ENCODE data around the gene MANF. TPM values are rescaled to one million over a fixed set of nuclear protein-coding genes. Genes with fewer than 3 reads are reported as not detected.
"Not testable (repeated sequence)": the region's sequence is repeated elsewhere in the genome, so short reads cannot be mapped to it uniquely, and the experiment has no call there.

The MANF gene
- total RNA-seq, 2 experiments from 2014 or later = 124 to 129 TPM

GRCh38 chr3:51384055-51384725 lies 901 bp upstream of the MANF start:
- Mint-ChIP-seq H3K4me3 (peak overlapping the region; percentile 93), H3K4me1 (peaks cover 44% of the 10 kb centered on the region), H3K27ac (peak overlapping the region; percentile 99), H3K9me3 (ENCODE audit: low read depth) (no peaks in the 10 kb centered on the region), H3K27me3 (no peaks in the 10 kb centered on the region), H3K36me3 (ENCODE audit: low read depth) (peaks cover 40% of the 10 kb centered on the region)
- ChIA-PET CTCF (interaction anchor here (1.2 to 1.6 kb wide), 2 partner anchors 12 to 50 kb away, joined by 4 to 6 read pairs; no protein-coding TSS in a partner anchor), POLR2A (interaction anchor here (0.6 to 2.1 kb wide), 4 partner anchors 9 to 589 kb away, joined by 3 to 15 read pairs (median 3); partner anchors contain the start of genes ABHD14B and DCAF1)
- intact Hi-C loops (cut with DNase I, micrococcal nuclease) = loop anchor here (2.0 to 10.0 kb wide), 8 partner anchors 417 to 1151 kb away; partner anchors contain the start of genes HEMK1 (in 2 of the 2), DOCK3 (in 1 of the 2), HYAL3 (in 1 of the 2) and MAPKAPK3 (in 1 of the 2)
- peak; percentile 41 for DNase-seq
- peak; percentile 8 for ATAC-seq

- Mint-ChIP-seq H3K4me1 (peaks cover 54% of the 10 kb centered on the region), H3K27ac (peak overlapping the region; percentile 93), H3K9me3 (ENCODE audit: low read depth) (no peaks in the 10 kb centered on the region), H3K36me3 (ENCODE audit: low read depth) (peaks cover 43% of the 10 kb centered on the region), H3K27me3 (no peaks in the 10 kb centered on the region), H3K4me3 (peak overlapping the region; percentile 93)
- intact Hi-C loops (cut with DNase I, micrococcal nuclease) = loop anchor here (1.0 to 10.0 kb wide), 18 partner anchors 114 to 1149 kb away; partner anchors contain the start of genes HEMK1 (in 2 of the 2), TEX264 (in 2 of the 2), DCAF1 (in 1 of the 2) and DOCK3 (in 1 of the 2)
- DNase-seq (peak; percentile 40), ATAC-seq (no peak)
- POLR2A ChIA-PET = interaction anchor here (0.5 to 2.1 kb wide), 8 partner anchors 8 to 883 kb away, joined by 3 to 15 read pairs (median 3); partner anchors contain the start of genes DCAF1 and HEMK1
- CTCF ChIA-PET = interaction anchor here (0.8 to 2.1 kb wide), 8 partner anchors 14 to 769 kb away, joined by 3 to 9 read pairs (median 4); partner anchors contain the start of gene MAPKAPK3
These were observed 565 bp downstream of the MANF start for GRCh38 chr3:51385621-51386091.

- no peaks in the 10 kb centered on the region for H3K9me3 Mint-ChIP-seq (ENCODE audit: low read depth)
- H3K4me1 Mint-ChIP-seq = peaks cover 55% of the 10 kb centered on the region
- H3K36me3 Mint-ChIP-seq (ENCODE audit: low read depth) = peaks cover 43% of the 10 kb centered on the region
- H3K27me3 Mint-ChIP-seq = no peaks in the 10 kb centered on the region
- peak overlapping the region; percentile 93 for H3K27ac Mint-ChIP-seq
- ChIA-PET CTCF (interaction anchor here (0.8 to 2.1 kb wide), 5 partner anchors 15 to 770 kb away, joined by 4 to 9 read pairs (median 5); partner anchors contain the start of gene MAPKAPK3), POLR2A (interaction anchor here (0.5 to 2.1 kb wide), 5 partner anchors 14 to 817 kb away, joined by 3 to 15 read pairs (median 3); partner anchors contain the start of genes DCAF1 and HEMK1)
- DNase-seq (no peak), ATAC-seq (no peak)
- intact Hi-C loops (cut with DNase I, micrococcal nuclease) = loop anchor here (5.0 to 10.0 kb wide), 6 partner anchors 418 to 1149 kb away; partner anchors contain the start of genes DOCK3 (in 1 of the 2), GNAI2 (in 1 of the 2), NT5DC2 (in 1 of the 2) and POC1A (in 1 of the 2)
- H3K4me3 Mint-ChIP-seq = peak overlapping the region; percentile 93
These were observed 1.2 kb downstream of the MANF start for GRCh38 chr3:51386159-51386851.

GRCh38 chr3:51386852-51387229 lies 1.8 kb downstream of the MANF start:
- ChIA-PET POLR2A (no interaction called here), CTCF (no interaction called here)
- H3K27ac Mint-ChIP-seq = peak overlapping the region; percentile 93
- no peaks in the 10 kb centered on the region for H3K27me3 Mint-ChIP-seq
- H3K4me1 Mint-ChIP-seq = peaks cover 55% of the 10 kb centered on the region
- peaks cover 43% of the 10 kb centered on the region for H3K36me3 Mint-ChIP-seq (ENCODE audit: low read depth)
- intact Hi-C loops (cut with DNase I, micrococcal nuclease) = loop anchor here (5.0 to 10.0 kb wide), 6 partner anchors 418 to 1150 kb away; partner anchors contain the start of genes DOCK3 (in 1 of the 2), GNAI2 (in 1 of the 2), NT5DC2 (in 1 of the 2) and POC1A (in 1 of the 2)
- DNase-seq = no peak
- H3K9me3 Mint-ChIP-seq (ENCODE audit: low read depth) = no peaks in the 10 kb centered on the region
- ATAC-seq = no peak
- H3K4me3 Mint-ChIP-seq = peak overlapping the region; percentile 93

- Mint-ChIP-seq H3K27ac (peak overlapping the region; percentile 93), H3K4me3 (peak overlapping the region; percentile 93), H3K4me1 (peaks cover 56% of the 10 kb centered on the region), H3K36me3 (ENCODE audit: low read depth) (peaks cover 43% of the 10 kb centered on the region)
- CTCF ChIA-PET = interaction anchor here (0.7 to 1.4 kb wide), 3 partner anchors 8 to 772 kb away, joined by 3 read pairs; no protein-coding TSS in a partner anchor
- ATAC-seq; H3K9me3 Mint-ChIP-seq (ENCODE audit: low read depth); DNase-seq; POLR2A ChIA-PET; H3K27me3 Mint-ChIP-seq: not testable (repeated sequence)
- intact Hi-C loops (cut with DNase I, micrococcal nuclease) = loop anchor here (5.0 to 10.0 kb wide), 6 partner anchors 418 to 1150 kb away; partner anchors contain the start of genes DOCK3 (in 1 of the 2), GNAI2 (in 1 of the 2), NT5DC2 (in 1 of the 2) and POC1A (in 1 of the 2)
These were observed 2.2 kb downstream of the MANF start for GRCh38 chr3:51387281-51387680.

GRCh38 chr3:51388286-51389029 lies 3.4 kb downstream of the MANF start:
- Mint-ChIP-seq H3K9me3 (ENCODE audit: low read depth) (no peaks in the 10 kb centered on the region), H3K36me3 (ENCODE audit: low read depth) (peaks cover 53% of the 10 kb centered on the region), H3K4me3 (peak overlapping the region; percentile 93), H3K27ac (peak overlapping the region; percentile 63), H3K27me3 (no peaks in the 10 kb centered on the region), H3K4me1 (peaks cover 60% of the 10 kb centered on the region)
- intact Hi-C loops (cut with DNase I, micrococcal nuclease) = loop anchor here (5.0 to 10.0 kb wide), 6 partner anchors 416 to 1151 kb away; partner anchors contain the start of genes DOCK3 (in 1 of the 2), GNAI2 (in 1 of the 2), NT5DC2 (in 1 of the 2) and POC1A (in 1 of the 2)
- ChIA-PET CTCF (interaction anchor here (0.6 to 3.0 kb wide), 11 partner anchors 9 to 776 kb away, joined by 3 to 19 read pairs (median 4); partner anchors contain the start of genes CISH, DCAF1 and MAPKAPK3), POLR2A (no interaction called here)
- no peak for DNase-seq
- ATAC-seq = no peak

GRCh38 chr3:51389423-51390183 lies 4.5 kb downstream of the MANF start:
- no peak for ATAC-seq
- Mint-ChIP-seq H3K9me3 (ENCODE audit: low read depth) (no peaks in the 10 kb centered on the region), H3K27me3 (no peaks in the 10 kb centered on the region), H3K4me3 (no peak overlapping the region), H3K27ac (peak overlapping the region; percentile 25), H3K36me3 (ENCODE audit: low read depth) (peaks cover 59% of the 10 kb centered on the region), H3K4me1 (peaks cover 65% of the 10 kb centered on the region)
- peak; percentile 78 for DNase-seq
- intact Hi-C loops (cut with DNase I, micrococcal nuclease) = loop anchor here (2.0 to 10.0 kb wide), 10 partner anchors 409 to 1152 kb away; partner anchors contain the start of genes ABHD14A (in 1 of the 2), ABHD14B (in 1 of the 2), DOCK3 (in 1 of the 2) and DUSP7 (in 1 of the 2)
- POLR2A ChIA-PET = no interaction called here
- CTCF ChIA-PET = interaction anchor here (0.6 to 3.0 kb wide), 19 partner anchors 11 to 817 kb away, joined by 3 to 19 read pairs (median 4); partner anchors contain the start of genes CISH, DCAF1 and MAPKAPK3

GRCh38 chr3:51390246-51391074 lies 5.4 kb downstream of the MANF start:
- Mint-ChIP-seq H3K9me3 (ENCODE audit: low read depth) (no peaks in the 10 kb centered on the region), H3K4me3 (peak overlapping the region; percentile 60), H3K27ac (peak overlapping the region; percentile 43), H3K4me1 (peaks cover 73% of the 10 kb centered on the region), H3K27me3 (no peaks in the 10 kb centered on the region), H3K36me3 (ENCODE audit: low read depth) (peaks cover 66% of the 10 kb centered on the region)
- CTCF ChIA-PET = interaction anchor here (0.7 to 3.0 kb wide), 13 partner anchors 14 to 818 kb away, joined by 3 to 19 read pairs (median 4); partner anchors contain the start of genes DCAF1 and MAPKAPK3
- peak; percentile 4 for ATAC-seq
- POLR2A ChIA-PET = no interaction called here
- intact Hi-C loops (cut with DNase I, micrococcal nuclease) = loop anchor here (1.0 to 10.0 kb wide), 11 partner anchors 44 to 1315 kb away; partner anchors contain the start of genes ABHD14A (in 1 of the 2), ABHD14B (in 1 of the 2), DUSP7 (in 1 of the 2) and GLT8D1 (in 1 of the 2)
- no peak for DNase-seq

All from activated CD4-positive, alpha-beta T cell treated with anti-CD3 and anti-CD28 coated beads for 36 hours (primary cell).